HG03175 (cell line): ENCODE measurements around the gene TMEM201.
"Not testable (repeated sequence)": the region's sequence is repeated elsewhere in the genome, so short reads cannot be mapped to it uniquely, and the experiment has no call there.

ENCODE experiments used
- ATAC-seq: cut with Tn5 transposase; IDR thresholded peaks from one replicate; pipeline ENCODE4 v1.9.1; 2021; ENCODE audit warnings: mild to moderate bottlenecking, moderate library complexity; ENCODE audit not compliant: unreplicated experiment

Gene TMEM201

GRCh38 chr1:9618909-9619679, 30.4 kb downstream of the TMEM201 start:
- no peak for ATAC-seq

DNA sequence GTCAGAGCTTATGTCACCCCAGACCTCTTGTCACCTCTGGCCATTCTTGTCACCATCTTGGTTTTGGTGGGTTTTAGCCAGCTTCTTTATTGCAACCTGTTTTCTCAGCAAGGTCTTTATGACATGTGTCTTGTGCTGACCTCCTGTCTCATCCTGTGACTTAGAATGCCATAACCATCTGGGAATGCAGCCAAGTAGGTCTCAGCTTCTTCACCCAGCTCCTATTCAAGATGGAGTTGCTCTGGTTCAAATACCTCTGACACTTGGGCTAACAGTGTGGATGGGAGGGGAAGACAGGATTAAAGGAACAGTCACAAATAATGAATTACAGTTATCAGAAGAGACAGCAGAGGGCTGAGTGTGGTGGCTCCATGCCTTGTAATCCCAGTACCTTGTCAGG, 32.3 kb downstream of the TMEM201 start:
- no peak for ATAC-seq

- no peak for ATAC-seq
Observed at GRCh38 chr1:9624081-9624480, 35.4 kb downstream of the TMEM201 start.

DNA sequence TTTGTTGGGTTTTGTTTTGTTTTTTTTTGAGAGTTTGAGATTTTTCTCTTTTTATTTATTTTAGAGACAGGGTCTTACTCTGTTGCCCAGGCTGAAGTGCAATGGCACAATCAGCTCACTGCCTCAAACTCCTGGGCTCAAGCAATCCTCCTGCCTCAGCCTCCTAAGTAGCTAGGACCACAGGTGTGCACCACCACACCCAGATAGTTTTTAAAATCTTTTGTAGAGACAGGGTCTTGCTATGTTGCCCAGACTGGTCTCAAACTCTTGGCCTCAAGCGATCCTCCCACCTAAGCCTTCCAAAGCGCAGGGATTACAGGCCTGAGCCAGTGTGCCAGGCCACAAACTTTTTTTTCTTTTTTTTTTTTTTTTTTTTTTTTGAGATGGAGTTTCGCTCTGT, 36.3 kb downstream of the TMEM201 start:
- not testable (repeated sequence) for ATAC-seq

GRCh38 chr1:9626201-9626608, 37.5 kb downstream of the TMEM201 start:
- ATAC-seq = peak; percentile 38

- ATAC-seq = no peak
Observed at GRCh38 chr1:9628541-9629444, 40.1 kb downstream of the TMEM201 start.

- ATAC-seq = no peak
Observed at GRCh38 chr1:9629445-9630201, 40.9 kb downstream of the TMEM201 start.

DNA sequence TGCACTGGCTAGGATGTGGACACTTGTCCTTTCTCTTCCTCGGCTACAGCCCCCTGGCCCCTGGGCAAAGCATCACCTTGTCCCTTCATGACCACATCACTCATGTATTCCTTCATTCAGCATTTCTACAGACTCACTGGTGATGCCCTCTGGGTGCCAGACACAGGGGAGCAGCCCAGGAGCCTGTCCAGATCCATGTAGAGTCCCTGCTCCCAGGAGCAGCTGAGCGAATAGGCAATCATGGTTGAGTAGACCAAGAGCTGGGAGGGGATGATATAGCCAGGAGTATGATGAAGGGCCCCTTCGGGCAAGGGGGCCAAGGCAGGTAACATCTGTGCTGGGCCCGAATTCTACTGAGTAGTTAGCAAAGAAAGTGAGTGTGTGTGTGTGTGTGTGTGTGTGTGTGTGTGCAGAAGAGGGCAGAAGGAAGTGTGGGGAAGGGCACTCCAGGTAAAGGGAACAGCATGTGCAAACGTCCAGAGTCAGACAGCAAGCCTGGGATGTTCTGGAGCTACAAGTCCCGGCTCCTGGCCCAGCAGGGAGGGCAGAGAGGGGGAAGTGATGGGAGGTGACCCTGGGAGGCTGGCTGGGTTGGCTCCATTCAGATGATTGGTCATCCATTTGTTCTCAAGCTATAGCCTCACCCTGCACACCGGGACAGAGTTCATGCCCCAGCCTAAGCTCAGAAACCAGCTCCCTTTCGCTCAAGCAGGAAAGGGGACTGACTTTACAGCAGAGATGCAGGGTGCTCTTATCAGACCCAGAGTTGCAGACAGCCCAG, 41.8 kb downstream of the TMEM201 start:
- ATAC-seq = no peak

DNA sequence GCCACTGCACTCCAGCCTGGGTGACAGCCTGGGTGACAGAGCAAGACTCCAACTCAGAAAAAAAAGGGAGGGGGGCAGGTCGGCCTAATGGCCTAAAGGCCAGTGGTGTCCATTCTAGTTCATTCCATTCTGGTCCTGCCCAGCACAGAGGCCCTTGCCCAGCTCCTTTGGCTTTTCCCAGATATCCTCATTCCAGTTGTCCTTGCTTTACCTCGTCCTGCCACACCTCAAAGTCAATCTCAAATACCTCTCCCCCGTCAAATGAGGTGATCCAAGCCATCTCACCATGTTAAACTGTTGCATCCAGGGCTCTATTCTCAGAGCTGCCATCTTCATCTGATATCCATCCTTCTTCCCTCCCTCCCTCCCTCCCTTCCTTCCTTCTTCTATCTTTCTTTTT, 42.9 kb downstream of the TMEM201 start:
- no peak for ATAC-seq

- ATAC-seq = no peak
Observed at GRCh38 chr1:9633493-9633892, 44.8 kb downstream of the TMEM201 start.

- ATAC-seq = no peak
Observed at GRCh38 chr1:9634582-9634981, 45.9 kb downstream of the TMEM201 start.

- ATAC-seq = no peak
Observed at GRCh38 chr1:9639227-9639626, 50.5 kb downstream of the TMEM201 start.

DNA sequence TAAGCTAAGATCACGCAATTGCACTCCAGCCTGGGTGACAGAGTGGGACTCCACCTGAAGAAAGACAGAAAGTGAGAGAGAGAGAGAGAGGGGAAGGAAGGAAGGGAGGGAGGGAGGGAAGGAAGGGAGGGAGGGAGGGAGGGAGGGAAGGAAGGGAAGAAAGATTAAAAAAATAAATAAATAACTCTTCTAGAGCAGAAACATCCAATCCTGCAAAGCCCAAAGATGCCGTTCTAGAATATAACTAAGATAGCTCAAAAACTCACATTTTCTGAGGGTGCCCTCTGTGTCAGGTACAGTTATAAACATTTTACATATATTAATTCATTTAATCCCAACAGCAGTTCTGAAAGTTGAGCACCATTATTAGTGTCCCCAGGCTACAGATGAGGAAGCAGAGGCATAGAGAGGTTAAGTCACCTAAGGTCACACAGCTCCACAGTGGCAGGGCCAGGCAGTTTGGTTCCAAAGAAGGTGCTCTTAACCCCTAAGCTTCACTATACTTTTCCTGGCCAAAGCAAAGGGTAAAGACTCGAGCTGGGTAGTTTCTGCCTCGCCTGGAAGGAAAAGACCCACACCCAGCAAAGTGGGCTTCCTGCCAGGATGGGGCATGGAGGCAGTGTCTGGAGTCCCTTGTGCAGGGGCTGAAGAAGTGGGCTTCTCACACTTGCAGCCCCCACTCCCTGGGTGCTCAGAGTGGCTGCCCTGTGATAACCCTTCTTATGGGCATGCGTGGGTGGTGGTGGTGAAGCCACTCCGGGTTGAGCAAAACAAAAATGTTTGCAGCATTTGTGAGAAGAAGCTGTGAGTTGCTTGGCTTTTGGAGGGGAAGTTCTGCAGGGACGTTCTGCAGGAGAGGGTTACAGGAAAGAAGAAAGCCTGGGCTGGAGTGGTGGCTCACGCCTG, 54.9 kb downstream of the TMEM201 start:
- ATAC-seq = no peak

- no peak for ATAC-seq
Observed at GRCh38 chr1:9646037-9646436, 57.3 kb downstream of the TMEM201 start.

DNA sequence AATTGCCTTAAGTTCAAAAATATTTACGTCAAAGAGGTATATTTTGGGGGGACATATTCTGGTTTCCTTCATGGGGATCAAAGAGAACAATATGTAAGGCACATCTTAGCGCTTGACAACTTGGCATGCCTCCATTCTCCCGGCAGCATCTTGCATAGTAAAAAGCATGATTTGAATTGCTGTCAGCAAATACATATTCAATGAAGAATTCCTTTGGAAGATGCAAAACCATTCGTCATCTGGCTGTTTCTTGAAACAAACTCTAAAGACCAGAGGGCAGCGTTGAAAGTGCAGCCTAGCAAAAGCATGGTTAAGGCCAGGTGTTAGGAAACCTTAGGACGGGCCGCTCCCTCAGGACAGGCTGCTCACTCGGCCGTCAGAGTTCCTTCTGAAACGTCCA, 59.5 kb downstream of the TMEM201 start:
- no peak for ATAC-seq

DNA sequence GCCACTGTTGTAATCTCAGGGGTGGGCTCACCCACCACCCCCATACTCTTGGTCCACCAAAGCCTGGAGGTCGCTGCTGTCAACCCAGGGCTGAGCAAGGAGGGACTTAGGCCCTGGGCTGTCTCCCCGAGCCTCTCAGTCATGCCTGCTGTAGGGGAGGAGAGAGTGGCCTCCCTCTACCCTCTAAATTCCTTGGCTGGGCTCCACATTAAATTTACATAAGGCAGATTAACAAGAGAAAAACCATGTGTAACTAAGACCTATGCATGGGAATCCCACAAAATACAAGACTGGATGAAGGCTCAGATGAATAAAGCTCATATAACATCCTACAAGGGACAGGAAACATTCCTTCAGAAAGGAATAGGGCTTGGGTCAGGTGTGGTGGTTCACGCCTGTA, 61.1 kb downstream of the TMEM201 start:
- ATAC-seq = no peak

- ATAC-seq = no peak
Observed at GRCh38 chr1:9651220-9651564, 62.5 kb downstream of the TMEM201 start.

DNA sequence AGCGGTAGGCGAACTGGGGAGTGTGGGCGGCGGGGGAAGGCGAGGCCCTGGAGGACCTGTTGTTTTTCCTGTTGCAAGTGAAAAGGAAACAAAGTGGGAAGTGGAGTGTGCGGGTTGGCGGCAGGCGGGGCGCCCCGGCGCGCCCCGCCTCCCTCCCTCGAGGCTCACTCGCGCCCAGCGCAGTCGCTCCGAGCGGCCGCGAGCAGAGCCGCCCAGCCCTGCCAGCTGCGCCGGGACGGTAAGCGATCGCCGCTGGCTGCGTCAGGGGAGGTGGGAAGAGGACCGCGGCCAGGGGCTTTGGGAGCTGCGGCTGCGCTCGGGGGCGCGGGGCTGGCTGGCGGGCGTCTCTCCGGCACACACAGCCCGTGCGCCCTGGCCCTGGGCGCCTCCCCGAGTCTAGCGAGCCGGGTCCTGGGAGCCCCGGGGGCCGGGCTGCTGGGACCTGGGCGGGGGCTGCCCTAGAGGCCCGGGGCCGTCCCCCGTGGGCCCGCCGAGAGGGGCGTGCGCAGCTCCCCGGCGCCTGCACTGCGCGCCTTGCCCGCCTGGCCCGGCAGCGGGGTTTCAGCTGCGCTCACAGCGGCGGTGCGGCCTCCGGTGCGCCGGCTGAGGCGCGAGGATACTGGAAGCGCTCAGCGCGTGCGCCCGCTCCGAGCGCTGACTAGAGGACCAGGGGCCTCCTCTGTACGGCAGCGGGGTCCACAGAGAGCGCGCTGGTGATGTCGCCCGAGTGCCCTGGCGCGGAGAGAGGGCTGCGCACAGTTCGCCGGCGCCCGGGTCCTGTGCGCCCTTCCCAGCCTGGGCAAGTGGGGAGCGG, 63.1 kb downstream of the TMEM201 start, which contains the start of gene PIK3CD:
Gene PIK3CD, plus strand, starts transcription at position 167 of the 814 bp plus-strand sequence. CDS start 58,725 bp downstream, outside the sequence.
- ATAC-seq = peak; percentile 32
